NCI-H524 treated with DMSO at 0.1 percent for 48 hours (cell line): ENCODE data around the gene ATP1A3.
A peak's percentile ranks its signal among the peaks of the same experiment; 100 is the strongest.
"Not testable (repeated sequence)": the region's sequence is repeated elsewhere in the genome, so short reads cannot be mapped to it uniquely, and the experiment has no call there.

Source experiments
- DNase-seq: peaks from one replicate; lab custom pipeline; 2025; lab: John Stamatoyannopoulos, UW

Gene ATP1A3

GRCh38 chr19:41945135-41945766, 48.8 kb downstream of the ATP1A3 start:
- DNase-seq = no peak

GRCh38 chr19:41944336-41944735, 49.7 kb downstream of the ATP1A3 start:
- DNase-seq = no peak

DNA sequence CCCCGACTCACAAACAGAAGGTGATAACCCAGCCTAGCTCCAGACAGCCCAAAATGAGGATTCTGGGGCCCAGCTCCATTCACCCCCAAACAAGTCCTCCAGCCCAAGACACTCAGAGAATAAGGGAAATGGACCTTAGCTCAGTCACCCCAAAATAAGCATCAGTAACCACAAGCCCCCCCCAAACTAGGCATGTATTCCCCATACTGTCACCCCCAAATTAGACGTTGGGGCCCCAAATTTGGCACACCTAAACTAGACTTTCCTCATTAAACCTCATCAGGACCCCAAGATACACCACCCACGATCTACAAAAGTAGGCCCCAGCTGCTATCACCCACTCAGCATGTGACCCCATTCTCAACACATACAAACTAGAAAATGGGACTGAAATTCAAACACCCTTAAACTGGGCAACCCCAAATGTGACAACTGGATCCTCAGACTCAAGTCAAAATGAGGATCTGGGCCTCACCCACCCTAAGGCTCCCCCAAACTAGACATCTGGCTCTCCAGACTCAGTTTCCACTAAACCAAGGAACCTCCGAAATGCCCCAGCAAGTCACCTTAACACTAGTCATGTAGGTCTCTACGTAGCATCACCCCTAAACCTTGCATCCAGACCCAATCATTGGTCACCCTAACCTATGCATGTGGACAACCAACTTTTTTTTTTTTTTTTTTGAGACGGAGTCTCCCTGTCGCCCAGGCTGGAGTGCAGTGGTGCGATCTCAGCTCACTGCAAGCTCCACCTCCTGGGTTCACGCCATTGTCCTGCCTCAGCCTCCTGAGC, 52.4 kb downstream of the ATP1A3 start:
- no peak for DNase-seq

DNA sequence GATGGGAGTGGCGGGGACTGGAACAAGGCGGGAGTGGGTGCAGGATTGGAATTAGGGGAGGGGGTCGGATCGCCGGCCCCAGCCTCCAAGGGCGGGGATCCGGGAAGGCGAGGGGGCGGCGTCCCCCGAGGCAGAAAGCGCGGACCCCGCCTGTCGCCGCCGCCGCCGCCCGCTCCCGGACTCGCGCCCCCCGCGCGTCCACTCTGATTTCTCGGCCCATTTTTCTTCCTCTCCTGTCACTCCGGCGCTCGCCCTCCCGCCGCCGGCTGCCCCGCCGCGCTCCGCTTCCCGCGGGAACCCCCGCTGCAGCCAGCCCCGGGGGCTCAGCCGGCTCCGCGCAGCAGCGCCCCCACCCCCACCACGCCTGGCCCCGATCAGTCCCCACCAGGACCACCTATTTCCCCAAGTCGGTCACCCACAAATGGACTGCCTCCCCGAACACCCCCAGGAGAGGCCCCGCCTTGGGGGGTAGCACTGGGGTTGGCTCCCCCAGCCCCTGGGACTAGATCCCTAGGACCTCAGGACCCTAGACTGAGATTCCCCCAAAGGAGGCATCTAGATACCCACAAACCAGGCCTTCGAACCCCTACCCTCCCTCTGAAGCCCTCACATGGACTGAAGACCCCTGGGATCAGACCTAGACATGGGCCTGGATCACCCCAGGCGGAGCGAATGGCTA, 53.2 kb downstream of the ATP1A3 start:
- DNase-seq = no peak

GRCh38 chr19:41939861-41940730, 53.9 kb downstream of the ATP1A3 start:
- DNase-seq = no peak

DNA sequence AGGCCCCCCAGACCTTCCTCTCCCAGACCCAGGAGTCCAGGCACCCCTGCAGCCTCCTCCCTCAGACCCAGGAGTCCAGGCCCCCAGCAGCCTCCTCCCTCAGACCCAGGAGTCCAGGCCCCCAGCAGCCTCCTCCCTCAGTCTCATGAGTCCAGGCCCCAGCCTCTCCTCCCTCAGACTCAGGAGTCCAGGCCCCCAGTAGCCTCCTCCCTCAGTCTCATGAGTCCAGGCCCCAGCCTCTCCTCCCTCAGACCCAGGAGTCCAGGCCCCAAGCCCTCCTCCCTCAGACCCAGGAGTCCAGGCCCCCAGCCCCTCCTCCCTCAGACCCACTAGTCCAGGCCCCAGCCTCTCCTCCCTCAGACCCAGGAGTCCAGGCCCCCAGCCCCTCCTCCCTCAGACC, 54.8 kb downstream of the ATP1A3 start:
- not testable (repeated sequence) for DNase-seq

GRCh38 chr19:41937525-41938468, 56.2 kb downstream of the ATP1A3 start:
- DNase-seq = no peak

DNA sequence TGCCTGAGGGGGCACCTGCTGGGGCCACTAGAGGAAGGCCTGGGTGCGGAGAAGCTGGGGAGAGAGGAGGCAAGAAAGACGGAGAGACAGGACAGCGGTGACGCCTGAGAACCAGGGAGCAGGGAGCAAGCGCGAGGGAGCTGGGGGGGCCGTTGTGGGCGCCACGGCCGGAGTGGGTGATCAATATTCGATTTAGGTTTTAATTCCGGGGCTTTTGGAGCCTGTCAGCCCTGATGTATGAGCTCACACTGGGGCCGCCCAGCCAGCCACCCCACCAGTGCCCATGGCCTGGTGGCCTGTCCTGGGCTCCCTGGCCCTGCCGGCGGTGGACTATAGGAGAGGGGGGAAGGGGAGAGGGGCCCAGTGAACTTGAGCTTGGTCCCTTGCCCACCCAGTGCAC, 57.1 kb downstream of the ATP1A3 start:
- no peak for DNase-seq

GRCh38 chr19:41936416-41936850, 57.6 kb downstream of the ATP1A3 start:
- no peak for DNase-seq

- no peak for DNase-seq
These were observed 58.1 kb downstream of the ATP1A3 start for GRCh38 chr19:41935760-41936415.

GRCh38 chr19:41934849-41935374, 59.1 kb downstream of the ATP1A3 start:
- DNase-seq = no peak

DNA sequence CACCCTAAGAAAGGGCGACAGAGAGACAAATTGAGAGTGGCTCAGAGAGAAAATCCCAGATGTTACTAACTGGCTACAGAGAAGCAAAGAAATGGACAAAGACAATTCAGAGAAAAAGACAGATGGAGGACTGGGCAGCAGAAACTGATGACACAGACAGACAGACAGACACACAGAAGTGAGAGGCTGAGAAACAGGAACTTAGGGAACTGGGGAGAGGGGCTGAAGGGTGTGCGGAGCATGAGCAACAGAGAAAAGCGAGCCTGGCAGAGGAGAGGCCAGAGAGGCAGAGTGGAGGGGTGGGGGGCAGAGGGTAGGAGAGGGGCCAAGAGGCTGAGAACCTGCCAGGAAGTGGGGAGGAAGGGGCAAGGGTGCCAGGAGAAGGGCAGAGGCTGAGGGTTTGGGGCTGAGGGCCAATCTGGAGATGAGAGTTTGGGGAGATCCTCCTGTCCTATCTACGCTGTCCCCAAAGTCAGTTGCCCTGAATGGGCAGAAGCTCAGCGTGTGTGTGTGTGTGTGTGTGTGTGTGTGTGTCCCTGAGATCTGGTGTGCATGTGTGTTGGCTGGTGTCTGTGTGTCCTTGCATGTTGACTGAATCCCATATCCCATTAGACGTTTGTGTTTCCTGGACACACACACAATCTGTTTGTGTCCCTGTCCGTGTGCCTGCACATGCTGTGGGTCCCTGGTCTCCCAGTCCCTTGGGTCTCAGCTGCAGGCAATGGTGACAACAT, 60.2 kb downstream of the ATP1A3 start:
- DNase-seq = no peak

DNA sequence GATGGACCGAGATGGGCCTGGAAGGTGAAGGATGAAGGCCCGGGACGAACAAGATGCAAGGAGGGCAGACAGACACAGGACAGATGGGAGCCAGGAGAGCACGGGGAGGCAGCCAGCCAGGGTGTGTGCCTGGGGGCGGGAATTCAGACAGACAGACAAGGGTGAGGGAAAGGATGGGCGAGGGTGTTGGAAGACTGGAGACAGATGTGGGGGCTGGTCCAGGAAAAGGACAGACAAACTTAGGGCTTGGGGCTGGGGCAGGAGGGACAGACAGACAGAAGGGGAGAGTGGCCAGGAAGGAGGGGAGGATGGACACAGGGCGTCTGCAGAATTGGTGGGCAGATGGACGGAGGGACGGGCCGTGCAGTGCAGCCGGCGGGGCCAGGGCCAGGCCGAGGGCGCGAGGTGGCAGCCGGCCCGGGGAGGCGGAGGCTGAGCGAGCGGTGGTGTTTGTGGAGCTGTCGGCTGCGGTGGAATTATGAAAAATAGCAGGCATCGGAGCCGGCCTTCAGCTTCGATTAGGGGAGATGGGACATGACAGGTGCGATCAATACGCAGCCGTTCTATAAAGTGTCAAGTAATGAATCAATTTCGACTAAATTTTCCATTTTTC, 61.2 kb downstream of the ATP1A3 start:
- no peak for DNase-seq

DNA sequence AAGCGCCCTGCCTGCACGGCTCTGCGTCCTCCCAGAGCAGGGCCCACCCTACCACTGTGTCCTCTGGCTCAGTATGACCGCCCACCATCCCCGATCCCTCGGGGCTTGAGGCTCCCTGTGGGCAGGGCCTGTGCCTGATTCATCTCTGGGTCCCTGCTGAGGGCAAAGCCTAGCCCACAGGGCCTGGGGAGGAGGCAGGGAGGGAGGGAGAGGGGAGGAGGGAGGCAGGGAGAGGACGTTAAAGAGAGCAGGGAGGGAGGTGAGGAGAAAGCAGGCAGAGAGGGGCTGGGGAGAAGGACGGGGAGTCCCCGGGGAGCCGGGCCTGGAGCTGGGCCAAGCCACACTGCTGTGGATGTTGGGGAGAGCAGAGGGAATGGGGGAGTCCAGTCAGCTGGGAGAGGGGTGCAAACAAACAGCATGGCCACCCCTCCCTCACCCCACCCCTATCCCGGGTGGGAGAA, 61.7 kb downstream of the ATP1A3 start:
- DNase-seq = no peak

DNA sequence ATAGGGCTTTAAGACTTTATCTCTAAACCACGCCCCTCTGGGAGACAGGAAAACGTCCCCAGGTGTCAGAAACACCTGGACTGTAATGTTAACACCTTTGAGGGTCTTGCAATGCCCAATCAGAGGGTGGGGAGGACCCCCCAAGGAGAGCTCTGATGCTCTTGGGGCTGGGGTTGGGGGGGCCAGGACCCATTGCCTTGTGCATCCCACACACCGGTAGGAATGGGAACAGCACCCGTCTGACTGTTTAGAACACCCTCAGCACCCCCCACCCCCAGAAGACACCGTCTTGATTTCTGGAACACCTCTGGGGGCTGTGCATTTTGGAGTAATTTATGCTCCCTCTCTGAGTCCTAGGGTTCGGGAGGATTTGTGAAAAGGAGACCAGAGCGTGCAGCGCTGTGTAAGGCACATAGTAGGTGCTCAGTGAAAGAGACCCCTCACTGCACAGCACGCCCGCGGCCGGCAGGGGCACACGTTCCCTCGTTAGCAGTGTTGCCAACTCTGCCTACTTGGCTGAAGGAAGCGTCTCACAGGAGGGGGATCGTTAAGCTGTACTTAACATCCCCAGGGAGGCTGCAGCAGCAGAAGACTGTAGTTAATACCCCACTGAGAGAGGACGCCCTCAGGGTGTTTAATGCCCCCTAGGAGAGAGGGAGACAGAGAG, 63.0 kb downstream of the ATP1A3 start:
- peak; percentile 51 for DNase-seq

GRCh38 chr19:41930322-41930722, 63.7 kb downstream of the ATP1A3 start:
- DNase-seq = no peak

GRCh38 chr19:41929536-41930071, 64.4 kb downstream of the ATP1A3 start:
- DNase-seq = no peak
